Inferior parietal cortex (tissue), 1 donor: Measurements from ENCODE around the gene SDS.
A peak's percentile ranks its signal among the peaks of the same experiment; 100 is the strongest.

Experiments used
- DNase-seq: peaks from one replicate; pipeline ENCODE4 v3.0.0-alpha.2; 2016; ENCODE audit errors: extremely low spot score

SDS gene

GRCh38 chr12:113425960-113426453 lies 22.3 kb upstream of the SDS start:
- DNase-seq, result no peak

- DNase-seq, result peak; percentile 54
Measured at GRCh38 chr12:113424915-113425823, 21.5 kb upstream of the SDS start.

- DNase-seq, result no peak
Measured at GRCh38 chr12:113424456-113424855, 20.8 kb upstream of the SDS start.

GRCh38 chr12:113422886-113423669 lies 19.4 kb upstream of the SDS start:
- DNase-seq, result no peak

GRCh38 chr12:113422030-113422885 lies 18.6 kb upstream of the SDS start, which contains the start of gene SDSL:
Gene SDSL, plus strand, starts transcription at chr12:113422380. Its CDS starts 5,603 bp downstream, at chr12:113427983.
- peak; percentile 51 for DNase-seq

GRCh38 chr12:113420996-113421595 lies 17.4 kb upstream of the SDS start:
- DNase-seq, result no peak

- no peak for DNase-seq
Measured at GRCh38 chr12:113418213-113418879, 14.7 kb upstream of the SDS start.

GRCh38 chr12:113416091-113416754 lies 12.5 kb upstream of the SDS start:
- no peak for DNase-seq

- no peak for DNase-seq
Measured at GRCh38 chr12:113414519-113415038, 10.9 kb upstream of the SDS start.

GRCh38 chr12:113413488-113413939 lies 9.8 kb upstream of the SDS start:
- DNase-seq, result no peak

- DNase-seq, result no peak
Measured at GRCh38 chr12:113409462-113410124, 5.9 kb upstream of the SDS start.

- DNase-seq, result no peak
Measured at GRCh38 chr12:113408756-113409298, 5.1 kb upstream of the SDS start.

GRCh38 chr12:113407931-113408600 lies 4.4 kb upstream of the SDS start:
- DNase-seq, result peak; percentile 47

- no peak for DNase-seq
Measured at GRCh38 chr12:113405694-113406093, 2.0 kb upstream of the SDS start.

GRCh38 chr12:113402586-113403260 lies 964 bp downstream of the SDS start:
- no peak for DNase-seq

GRCh38 chr12:113401066-113402000 lies 2.4 kb downstream of the SDS start:
- DNase-seq, result no peak

GRCh38 chr12:113400362-113400761 lies 3.3 kb downstream of the SDS start:
- DNase-seq, result no peak
